Globus pallidus (tissue), 1 donor: ENCODE measurements around the gene TNFSF10.
"Not testable (repeated sequence)": the region's sequence is repeated elsewhere in the genome, so short reads cannot be mapped to it uniquely, and the experiment has no call there.

Experiments used
- DNase-seq: peaks from one replicate; pipeline ENCODE4 v3.0.0-alpha.2; 2015; ENCODE audit warnings: low spot score

Gene TNFSF10

DNA sequence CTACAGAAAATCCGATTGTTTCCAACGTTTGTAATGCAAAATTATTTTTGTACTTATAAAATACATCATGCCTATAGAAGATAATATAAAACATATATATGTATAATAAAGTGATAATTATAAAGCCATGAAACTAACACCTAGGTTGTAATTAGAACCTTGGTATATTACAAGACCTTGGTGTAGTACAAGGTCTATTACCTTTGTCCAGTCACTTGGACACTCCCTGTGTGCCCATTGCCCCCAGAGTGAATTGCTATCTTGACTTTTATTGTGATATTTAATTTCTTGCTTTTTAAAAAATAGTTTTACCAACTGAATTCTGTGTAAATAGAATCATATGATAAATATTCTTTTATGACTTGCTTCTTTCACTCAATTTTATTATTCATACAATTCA is 20.7 kb upstream of the TNFSF10 start:
- no peak for DNase-seq

DNA sequence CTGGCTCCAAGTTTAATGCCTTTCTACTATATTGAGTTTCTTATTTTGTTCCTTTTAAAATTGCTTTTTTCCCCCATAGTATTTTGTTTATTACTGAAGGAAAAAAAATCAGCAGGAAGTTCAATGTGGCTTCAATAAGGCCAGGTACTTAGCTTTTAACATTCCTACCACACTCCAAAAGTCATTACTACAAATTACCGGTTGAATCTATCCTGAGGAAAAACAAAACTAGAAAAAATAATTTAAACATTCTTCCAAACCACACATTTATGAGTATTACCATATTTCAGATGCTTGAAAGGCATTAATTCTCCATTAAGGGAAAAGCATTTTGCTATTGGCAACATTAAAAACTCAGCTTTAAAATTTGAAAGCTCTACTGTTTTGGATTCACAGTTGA is 20.2 kb upstream of the TNFSF10 start:
- no peak for DNase-seq

DNA sequence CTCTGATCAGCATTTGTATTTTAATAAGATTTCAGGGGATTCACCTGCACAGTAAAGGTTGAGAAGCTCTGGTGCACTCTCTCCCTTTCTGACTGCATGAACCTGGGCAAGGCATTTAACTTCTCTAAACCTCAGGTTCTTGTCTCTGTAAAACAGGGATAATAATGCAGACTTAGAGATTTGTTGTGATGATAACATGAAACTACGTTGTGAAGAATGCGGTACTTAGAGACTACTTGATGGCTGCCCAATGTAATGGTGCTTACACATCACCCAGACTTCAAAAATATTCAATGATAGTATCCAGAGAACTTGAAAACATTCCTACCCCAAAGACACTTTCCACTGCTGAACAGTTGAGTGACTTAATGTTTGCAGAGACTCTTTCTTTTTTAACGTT is 19.8 kb upstream of the TNFSF10 start:
- no peak for DNase-seq

DNA sequence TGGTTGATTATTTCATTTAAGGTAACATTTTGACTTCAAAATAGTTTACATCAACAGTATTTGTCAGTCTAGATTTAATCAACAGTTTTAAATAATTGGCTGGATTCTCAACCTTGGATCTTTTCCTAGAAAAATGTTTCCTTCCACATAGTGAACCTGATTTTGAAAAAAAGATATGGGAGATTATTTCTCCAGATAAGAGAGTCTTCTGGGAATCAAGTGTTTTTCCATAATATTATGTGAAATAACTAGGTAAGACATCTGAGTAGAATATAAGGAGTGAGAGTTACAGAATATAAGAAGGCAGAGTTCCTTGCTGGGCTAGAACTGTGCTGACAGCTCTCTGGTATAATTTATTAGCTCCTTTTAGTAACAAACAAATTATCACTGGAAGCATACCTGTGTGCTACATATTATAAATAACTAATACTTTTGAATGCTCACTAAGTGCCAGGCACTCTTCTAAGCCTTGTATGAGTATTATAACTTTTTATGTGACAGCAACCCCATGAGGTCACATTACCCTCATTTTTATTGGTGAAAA is 18.8 kb upstream of the TNFSF10 start:
- no peak for DNase-seq

DNA sequence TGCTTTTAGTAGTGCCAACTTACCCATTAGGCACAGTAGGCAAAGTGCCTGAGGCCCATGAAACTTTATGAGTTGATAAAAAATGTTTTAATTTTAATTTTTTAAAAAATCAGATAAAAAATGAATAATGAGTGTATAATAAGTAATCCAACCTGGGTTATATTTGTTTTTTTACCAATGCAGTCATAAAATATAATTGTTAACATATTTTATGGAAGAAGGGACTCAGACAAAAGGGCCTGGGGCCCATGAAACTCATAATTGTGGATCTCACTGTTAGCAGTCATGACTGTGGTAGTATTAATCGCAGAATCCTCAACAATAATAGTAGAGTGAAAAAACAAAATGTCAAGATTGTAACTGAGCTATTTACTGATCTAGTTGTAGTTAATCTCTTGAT is 16.8 kb upstream of the TNFSF10 start:
- DNase-seq, result no peak

DNA sequence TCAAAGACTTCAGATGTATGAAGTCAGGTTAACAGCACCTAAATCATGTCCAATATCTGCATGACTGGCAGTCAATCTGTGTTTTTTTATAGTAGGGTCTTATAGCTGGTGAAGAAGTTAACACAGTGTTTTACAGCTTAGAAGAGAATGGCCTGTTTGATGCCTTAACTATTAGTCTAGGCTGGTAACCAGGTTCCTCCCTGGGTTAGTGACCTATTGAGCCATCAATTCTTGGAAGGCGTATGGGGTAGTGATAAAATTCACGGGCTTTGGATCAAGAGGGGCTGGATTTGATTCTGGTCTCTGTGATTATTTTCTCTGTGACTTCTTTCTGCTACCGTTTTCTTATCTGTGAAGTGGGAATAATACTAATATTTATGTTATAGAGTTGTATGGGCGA is 16.0 kb upstream of the TNFSF10 start:
- no peak for DNase-seq

DNA sequence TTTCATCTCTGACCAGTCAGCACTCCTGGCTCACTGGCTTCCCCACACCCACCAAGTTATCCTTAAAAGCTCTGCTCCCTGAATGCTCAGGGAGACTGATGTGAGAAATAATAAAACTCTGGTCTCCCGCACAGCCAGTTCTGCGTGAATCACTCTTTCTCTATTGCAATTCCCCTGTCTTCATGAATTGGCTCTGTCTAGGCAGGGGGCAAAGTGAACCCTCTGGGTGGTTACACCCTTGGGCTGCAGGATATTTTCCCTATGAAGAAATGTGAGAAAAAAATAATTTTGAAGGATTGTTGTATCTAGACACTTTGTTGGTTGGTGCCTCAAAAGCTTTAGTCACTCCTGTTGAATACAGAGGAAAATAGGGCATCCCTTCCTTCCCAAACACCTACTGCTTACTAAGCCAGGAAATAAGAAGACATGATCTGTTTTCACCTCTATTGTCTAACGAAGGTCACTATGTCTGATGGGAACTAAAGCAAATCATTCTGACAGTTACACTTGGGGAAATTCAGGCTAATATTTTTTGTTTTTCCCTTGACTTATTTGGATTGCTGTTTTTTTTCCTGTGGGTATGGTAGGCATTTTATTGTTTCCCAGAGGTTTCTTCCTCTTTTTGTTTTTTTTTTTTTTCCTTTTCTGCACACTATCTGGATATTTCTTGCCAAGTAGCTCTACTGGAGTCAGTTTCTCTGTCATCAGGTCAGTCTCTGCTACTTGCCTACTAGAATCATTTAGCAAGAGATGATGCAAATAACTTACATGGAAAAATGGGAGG is 15.3 kb upstream of the TNFSF10 start:
- DNase-seq, result no peak

DNA sequence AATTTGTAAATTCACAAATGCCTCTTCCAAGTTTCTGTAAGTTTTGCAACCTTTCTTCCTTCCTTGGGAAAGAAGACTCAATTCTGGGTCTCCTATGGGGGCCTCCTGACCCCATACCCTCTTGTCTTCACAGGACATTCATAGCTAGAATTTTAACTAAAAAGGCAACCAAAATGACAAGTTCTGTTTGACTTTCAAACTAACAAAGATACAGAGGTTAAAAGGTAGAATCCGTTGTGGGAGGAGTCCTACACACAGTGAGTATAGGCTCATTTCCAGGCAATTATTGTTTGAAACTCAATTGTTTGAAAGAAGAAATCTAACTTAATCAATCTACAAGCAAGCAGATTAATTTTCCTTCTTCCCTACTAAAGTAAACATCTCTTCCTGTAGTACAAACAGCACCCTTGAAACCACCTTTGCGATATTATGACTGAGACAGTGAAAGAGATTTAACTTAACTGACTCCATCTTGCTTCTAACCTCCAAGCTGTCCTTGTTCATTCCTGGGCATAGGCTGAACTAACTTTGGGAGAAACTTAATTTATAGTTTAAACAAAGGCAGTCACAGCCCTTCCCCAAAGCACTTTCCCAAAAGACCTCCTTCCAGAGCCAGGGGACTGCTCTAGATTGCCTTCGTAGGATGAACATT is 14.4 kb upstream of the TNFSF10 start:
- no peak for DNase-seq

DNA sequence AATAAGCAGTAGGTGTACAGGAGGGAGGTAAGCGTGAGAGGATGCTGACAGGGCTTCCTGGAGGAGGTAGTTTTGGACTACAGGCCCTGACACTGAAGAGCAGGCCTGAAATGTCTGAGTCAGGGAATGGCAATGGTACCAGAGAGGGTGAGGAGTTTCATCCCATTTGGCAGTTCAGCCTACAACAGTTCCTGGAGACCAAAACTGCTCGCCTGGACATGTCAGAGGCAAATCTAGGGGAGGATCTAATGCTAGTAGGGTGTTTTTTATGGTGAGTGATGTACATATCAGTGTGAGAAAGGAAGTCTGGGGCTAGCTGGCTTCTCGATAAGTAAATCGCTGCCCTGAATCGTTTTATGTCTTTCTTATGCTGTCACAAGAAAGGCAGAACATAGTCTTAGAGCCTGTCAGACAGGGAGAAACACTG is 13.8 kb upstream of the TNFSF10 start:
- no peak for DNase-seq

DNA sequence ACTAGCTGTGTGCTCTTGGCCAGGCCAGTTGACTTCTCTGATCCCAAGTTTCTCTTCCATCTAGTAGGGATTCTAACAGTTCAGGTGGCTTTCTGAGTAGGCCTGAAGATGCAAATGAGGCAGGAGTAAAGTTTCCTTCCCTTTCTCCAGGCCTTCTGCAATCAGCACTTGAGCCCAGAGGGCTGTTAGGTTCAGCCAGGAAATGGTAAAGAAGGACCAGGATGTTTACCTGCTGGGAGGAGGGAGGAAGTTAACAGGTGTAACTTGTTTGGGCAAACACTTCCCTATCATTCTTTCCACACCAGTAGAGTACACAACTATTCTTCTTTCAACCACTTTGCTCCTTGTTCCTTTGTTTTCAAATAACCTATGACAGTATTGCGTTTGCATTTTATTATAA is 13.3 kb upstream of the TNFSF10 start:
- DNase-seq, result no peak

DNA sequence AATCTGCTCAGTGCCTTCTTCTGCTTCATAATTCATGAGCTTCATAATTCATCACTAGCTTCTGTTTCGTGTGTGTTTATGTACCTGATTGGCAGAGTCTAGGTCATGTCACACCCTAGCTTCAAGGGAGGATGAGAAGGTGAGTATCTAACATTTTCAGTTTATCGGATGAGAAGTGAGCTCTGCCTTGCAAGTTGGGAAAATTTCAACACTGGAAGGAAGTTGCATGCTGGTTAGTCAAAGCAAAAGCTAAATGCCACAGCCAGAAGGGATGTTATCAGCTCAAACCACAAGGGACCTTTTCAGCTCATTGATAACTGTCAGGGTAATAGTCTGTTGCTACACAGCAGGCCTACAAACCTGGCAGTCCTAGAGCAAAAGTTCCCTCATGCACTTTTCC is 7.3 kb upstream of the TNFSF10 start:
- no peak for DNase-seq

DNA sequence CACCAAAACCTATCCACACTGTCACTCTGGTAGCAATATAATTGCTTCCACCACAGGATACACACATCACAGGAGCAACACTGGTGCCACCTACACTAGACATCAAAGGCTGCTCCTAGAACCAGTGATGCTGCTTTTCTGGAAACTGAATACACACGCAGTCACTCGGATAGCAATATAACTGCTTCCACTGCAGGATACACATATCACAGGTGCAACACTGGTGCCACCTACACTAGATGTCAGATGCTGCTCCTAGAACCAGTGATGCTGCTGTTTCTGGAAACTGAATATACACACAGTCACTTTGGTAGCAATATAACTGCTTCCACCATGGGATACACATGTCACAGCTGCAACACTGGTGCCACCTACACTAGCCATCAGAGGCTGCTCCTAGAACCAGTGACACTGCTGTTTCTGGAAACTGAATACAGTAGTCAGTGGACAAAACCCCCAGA is 6.9 kb upstream of the TNFSF10 start:
- no peak for DNase-seq

DNA sequence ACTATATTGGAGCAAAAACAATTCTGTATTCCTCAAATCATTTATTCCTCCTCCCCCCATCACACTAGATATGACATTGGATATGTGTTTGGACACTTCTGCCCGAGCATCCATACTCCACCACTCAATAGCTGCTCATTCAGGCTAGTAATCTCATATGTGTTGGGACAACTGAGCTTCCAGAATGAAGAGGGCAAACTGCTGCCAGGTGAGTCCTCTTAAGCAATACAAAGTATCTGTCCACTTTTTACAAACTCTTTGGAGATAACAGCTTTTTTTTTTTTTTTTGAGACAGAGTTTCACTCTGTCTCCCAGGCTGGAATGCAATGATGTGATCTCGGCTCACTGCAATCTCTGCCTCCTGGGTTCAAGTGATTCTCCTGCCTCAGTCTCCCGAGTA is 5.4 kb upstream of the TNFSF10 start:
- no peak for DNase-seq

DNA sequence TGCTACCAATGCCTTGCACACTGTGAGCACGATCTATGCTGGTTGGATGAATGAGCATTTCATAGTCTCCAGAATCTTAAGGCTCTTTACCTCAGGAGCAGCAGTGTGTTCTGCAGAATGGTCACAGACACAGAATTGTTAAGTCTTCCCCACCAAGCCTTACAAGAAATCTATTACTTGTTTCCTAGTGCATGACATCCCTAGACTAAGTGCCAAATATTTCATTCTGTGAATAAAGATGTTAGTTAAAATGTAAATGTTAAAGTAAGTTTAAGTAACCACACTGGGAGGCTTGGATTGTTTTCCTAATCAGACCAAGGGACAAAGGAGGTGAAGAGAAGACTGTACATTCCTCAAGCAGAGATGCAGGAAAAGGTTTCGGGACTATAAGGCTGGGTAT is 4.1 kb upstream of the TNFSF10 start:
- DNase-seq, result no peak

DNA sequence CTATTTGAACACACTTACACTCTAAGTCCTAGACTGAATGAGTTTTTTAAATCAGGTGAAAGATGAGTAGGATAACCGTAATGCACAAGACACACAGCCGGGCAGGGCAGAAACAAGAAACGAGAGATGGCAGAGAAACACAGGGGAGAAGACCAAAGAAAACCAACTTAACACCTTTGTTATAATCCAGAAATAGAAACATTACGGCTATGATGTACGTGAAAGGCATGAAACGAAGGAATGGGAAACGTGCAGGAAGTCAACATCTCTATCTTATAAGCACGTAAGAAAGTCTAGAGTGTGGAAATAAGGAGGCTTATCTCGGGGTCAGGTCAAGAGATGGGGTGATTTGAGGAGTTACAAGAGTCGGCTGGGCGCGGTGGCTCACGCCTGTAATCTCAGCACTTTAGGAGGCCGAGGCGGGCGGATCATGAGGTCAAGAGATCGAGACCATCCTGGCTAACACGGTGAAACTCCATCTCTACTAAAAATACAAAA is 1.9 kb upstream of the TNFSF10 start:
- DNase-seq, result no peak

DNA sequence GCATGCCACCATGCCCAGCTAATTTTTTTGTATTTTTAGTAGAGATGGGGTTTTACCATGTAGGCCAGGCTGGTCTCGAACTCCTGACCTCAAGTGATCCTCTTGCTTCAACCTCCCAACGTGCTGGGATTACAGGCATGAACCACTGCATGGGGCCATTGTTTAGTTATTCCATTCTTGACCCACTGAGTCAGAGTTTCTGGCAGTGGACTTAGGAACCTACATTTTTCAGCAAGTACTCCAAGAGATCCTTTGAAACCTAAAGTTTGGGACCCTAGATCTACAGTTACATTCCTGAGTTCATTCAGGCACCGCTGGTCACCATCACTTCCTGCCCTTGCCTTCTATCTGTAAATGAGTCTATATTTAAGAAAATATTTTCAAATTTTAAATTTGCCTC is 1.4 kb upstream of the TNFSF10 start:
- DNase-seq, result no peak

DNA sequence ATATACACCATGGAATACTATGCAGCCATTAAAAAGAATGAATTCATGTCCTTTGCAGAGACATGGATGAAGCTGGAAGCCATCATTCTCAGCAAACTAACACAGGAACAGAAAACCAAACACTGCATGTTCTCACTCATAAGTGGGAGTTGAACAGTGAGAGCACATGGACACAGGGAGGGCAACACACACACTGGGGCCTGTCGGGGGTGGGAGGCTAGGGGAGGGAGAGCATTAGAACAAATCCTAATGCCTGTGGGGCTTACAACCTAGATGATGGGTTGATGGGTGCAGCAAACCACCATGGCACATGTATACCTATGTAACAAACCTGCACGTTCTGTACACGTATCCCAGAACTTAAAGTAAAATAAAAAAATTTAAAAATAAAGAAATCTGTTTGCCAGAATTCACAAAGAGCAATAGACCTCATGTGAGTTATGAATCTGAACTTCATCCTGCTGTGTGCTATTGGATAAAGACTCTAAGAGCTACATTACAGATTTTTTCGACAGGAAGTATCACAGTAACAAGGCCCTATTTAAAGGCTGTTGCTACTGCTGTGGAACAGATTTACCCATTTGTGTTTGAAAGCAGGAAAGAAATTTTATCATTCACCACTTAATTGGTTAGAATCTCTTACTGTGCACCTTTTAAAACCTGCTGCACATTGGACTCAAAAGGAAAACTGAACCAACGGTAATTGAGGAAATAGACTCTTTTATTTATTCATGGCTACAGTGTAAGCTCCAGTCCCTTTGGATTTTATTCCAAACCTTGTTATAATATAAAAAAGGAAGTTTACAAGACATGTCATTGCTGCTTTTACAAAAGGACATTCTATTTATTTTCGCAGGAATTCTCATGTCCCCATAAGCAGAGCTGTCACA is 1.1 kb downstream of the TNFSF10 start:
- DNase-seq, result not testable (repeated sequence)

DNA sequence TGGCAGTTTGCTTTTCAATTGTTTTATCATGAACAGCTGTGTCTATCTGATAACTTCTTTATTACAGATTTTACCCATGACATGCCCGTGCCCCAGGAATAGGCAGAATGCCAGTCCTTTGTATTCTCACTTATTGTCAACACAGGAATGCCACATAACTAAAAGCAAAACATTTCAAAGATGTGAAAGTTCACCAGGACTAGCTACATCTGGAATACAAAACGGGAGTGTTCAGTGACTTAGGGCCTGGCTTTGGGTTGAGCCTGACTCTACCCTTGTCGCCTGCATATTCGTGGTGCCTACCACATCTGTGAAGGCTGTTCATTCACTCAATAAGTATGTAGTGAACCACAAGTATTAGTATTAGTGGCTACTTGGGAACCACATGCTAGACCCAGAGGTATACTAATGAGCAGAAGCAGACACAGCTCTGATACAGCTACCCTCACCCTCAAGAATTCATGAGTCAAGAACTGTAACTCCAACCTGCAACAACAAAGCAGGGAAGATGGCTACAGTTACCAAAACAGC is 2.9 kb downstream of the TNFSF10 start:
- no peak for DNase-seq

DNA sequence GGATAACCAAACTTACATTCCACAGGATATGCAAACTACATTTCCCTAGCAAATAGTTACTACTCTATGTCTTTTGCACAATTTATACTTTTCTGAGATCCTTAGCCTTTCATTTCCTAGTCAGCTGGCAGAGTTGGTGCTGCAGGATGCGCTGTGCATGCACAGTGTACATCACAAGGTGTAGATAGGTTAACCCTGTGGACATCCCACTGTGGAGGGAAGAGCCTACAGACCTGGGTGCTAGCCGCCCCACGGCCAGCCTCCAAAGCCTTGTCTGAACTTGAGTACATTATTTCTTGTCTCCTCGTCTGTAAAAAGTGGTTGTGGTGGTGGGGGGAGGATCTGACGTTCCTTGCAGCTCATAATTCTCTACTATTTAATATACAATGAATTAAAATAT is 3.5 kb downstream of the TNFSF10 start:
- no peak for DNase-seq

DNA sequence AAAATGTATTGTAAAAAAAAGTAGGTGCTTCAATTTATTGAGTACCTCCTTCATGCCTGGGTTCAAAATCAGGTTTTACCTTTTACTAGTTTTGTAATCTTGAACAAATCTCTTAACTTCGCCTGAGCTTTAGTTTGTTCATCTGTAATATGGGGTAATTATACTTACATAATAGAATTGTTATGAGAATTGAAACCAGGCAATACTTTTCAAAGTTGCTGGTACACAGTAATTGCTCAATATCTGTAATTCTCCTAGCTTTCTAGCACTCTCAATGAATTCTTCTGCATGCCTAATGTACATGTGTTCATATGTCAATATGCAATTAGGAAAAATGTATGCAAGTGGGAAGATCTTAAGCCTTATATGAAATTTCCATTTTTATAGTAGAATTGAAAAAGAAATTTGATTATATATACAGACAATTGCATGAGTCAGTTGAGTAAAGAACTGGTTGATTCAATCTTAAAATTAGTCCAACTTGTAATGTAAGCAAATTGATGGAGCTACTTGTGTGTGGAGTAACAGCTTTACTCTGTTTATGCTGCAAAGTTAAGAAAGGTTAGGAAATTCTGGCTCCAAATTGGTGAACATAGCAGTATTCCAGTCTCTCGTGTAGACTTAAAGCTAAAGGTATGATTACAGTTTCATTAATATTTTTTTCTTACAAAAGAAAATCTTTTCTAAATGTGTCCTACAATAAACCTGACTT is 4.1 kb downstream of the TNFSF10 start:
- no peak for DNase-seq

DNA sequence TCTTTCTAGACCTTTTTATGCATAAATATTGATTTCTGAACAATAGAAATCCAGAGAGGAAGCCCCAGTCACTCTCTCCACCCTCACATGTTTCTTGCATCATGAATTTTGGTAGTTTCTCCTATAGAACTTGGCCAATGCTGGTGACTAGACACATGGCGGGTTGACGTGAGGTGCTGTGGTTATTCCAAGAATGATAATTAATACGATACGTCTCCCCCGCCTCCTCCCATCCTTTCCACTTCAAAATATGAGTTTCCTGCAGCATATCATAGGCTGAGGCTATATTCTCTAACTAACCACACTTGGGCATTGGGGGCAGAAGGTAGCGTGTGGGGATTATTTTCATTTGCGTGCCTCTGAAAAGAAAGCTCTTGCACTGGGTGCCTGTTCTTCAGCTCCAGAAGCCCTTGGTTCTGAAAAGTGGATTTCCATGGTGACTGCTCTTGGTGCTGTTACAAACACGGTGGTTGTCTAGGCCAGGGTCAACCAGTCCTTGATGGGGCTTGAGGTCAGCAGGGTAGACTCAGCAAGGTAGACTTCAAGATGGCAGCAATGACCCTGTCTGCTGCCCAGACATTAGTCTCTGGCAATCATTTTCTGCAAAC is 5.3 kb downstream of the TNFSF10 start:
- DNase-seq, result no peak
